A673 (cell line): ENCODE measurements around the gene HOXB1. TPM values are rescaled to one million over a fixed set of nuclear protein-coding genes. Genes with fewer than 3 reads are reported as not detected.

Experiments used
- BruUV-seq: library from RNA; stranded (reverse); fragments of 400-500 nt; replicated peaks from 2 replicates; lab custom pipeline; 2021; lab: Mats Ljungman, UMichigan
- CTCF ChIA-PET: fragments of 300-600 bp; sonication (Branson Sonifier 250); formaldehyde crosslinking; loops from one replicate; lab custom pipeline; 2022; ENCODE audit warnings: antibody characterized with exemption; lab: Charles Lee
- POLR2A ChIA-PET: fragments of 300-600 bp; sonication (Branson Sonifier 250); formaldehyde crosslinking; loops from one replicate; lab custom pipeline; 2022; ENCODE audit warnings: antibody characterized with exemption; ENCODE audit not compliant: low non-redundant PET; lab: Charles Lee
- DNase-seq: peaks from one replicate; pipeline ENCODE4 v3.0.0-alpha.2; 2015; ENCODE audit warnings: low spot score
- H3K27ac ChIP-seq: fragments of 200-600 bp; sonication (generic); 2 replicates; pipeline ENCODE4 v1.5.1; 2016; ENCODE audit warnings: mixed run types, low read depth, mild to moderate bottlenecking, mixed read lengths, antibody characterized with exemption, low read length; ENCODE audit not compliant: poor library complexity, severe bottlenecking
- H3K27me3 ChIP-seq: fragments of 200-600 bp; sonication (generic); replicated peaks from 2 replicates; pipeline ENCODE4 v1.6.1; 2017; ENCODE audit warnings: mixed run types, low read depth, mild to moderate bottlenecking, mixed read lengths, antibody characterized with exemption, low read length; ENCODE audit not compliant: insufficient read depth, poor library complexity
- H3K36me3 ChIP-seq: fragments of 200-600 bp; sonication (generic); 2 replicates; pipeline ENCODE4 v1.6.1; 2016; ENCODE audit warnings: mixed run types, mild to moderate bottlenecking, mixed read lengths, antibody characterized with exemption, low read length; ENCODE audit not compliant: insufficient read depth, poor library complexity, severe bottlenecking
- H3K4me1 ChIP-seq: fragments of 200-600 bp; sonication (generic); 2 replicates; pipeline ENCODE4 v1.6.1; 2017; ENCODE audit warnings: mixed run types, mild to moderate bottlenecking, mixed read lengths, antibody characterized with exemption, low read length; ENCODE audit not compliant: insufficient read depth, poor library complexity, severe bottlenecking
- H3K4me3 ChIP-seq: fragments of 200-600 bp; sonication (generic); 2 replicates; pipeline ENCODE4 v1.5.1; 2016; ENCODE audit warnings: low read depth, mixed run types, mild to moderate bottlenecking, mixed read lengths, low read length; ENCODE audit not compliant: poor library complexity, severe bottlenecking
- H3K9me3 ChIP-seq: fragments of 200-600 bp; sonication (generic); 2 replicates; pipeline ENCODE4 v1.6.1; 2016; ENCODE audit warnings: mixed run types, low read depth, mild to moderate bottlenecking, mixed read lengths, antibody characterized with exemption, low read length; ENCODE audit not compliant: poor library complexity, severe bottlenecking
- EZH2 ChIP-seq: fragments of 200-600 bp; sonication (generic); IDR thresholded peaks from 2 replicates; pipeline ENCODE4 v1.6.1; 2017; ENCODE audit warnings: borderline replicate concordance, low read depth, mild to moderate bottlenecking, mixed read lengths, antibody characterized with exemption, low read length; ENCODE audit not compliant: poor library complexity, severe bottlenecking
- intact Hi-C: fragments of 100-400 bp; cut with micrococcal nuclease; formaldehyde crosslinking; loops from one replicate; pipeline ENCODE4 v1.10.0; 2022; ENCODE audit not compliant: unreplicated experiment
- total RNA-seq: library from RNA; stranded (reverse); gene quantifications from 2 replicates; pipeline ENCODE4 v1.2.3, GENCODE V29; 2021
- TF ChIP-seq, protein P1 (sequence below): fragments of 300-800, 200-600 bp; sonication (generic); conservative IDR thresholded peaks from 2 replicates; pipeline ENCODE4 v1.5.1; 2017; ENCODE audit warnings: low read depth, mild to moderate bottlenecking, antibody characterized with exemption, low read length, moderate library complexity, mixed read lengths

HOXB1 gene
- total RNA-seq, 1 experiment from 2014 or later: not detected

DNA sequence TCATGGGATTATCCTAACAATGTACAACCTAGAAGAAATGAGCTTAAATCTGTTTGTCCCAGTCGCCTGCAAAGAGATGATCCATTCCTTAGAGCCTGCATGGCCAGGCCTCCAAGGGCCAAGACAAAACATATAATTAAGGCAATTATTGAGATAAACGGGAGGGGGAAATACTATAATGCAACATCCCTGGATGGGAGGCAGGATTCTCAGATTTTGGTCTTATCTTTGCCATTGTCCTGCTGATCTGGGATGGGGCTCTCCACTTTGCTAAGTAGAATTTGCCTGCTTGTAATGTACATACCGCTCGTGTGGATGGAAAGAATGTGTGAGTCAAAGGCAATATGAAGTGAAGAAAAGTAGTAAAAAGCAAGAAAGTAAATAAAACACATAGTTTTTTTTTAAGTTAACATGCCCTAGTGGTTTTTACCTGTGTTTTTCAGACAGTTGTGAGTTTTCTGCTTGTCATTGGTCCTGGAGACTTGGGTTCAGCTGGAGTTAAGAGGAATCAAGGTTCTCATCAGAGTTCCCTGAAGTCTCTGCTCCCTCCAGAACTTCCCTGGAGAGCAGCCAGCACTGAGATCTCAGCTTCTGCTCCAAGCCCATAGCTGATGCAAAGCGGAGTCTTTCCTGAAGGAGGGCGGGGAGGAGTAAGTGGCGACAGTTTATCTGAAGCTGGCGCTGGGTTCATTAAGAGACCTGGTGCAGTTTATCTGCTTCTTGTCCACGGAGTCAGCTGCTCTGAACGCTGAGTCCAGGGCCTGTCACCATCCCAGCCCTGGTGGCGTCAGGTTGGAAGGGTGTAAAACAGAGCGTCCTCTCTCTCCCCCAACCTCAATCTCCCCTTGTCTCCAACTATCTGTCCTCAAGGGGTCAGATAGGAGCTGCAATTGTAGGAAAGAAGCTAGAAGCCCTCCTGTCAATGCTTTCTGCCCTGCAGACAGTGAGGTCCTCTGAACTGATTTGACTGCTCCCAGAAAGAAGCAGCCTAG lies 30.1 kb downstream of the HOXB1 start:
- intact Hi-C loops: no loop called here
- CTCF ChIA-PET: interaction anchor here (1.0 kb wide), 1 partner anchor 92 kb away, joined by 3 read pairs; no protein-coding TSS in a partner anchor
- H3K4me1 ChIP-seq: no peaks in the 10 kb centered on the region
- no peak overlapping the region for H3K4me3 ChIP-seq
- no peaks in the 10 kb centered on the region for H3K36me3 ChIP-seq
- no peaks in the 10 kb centered on the region for H3K27me3 ChIP-seq
- no peak overlapping the region for H3K27ac ChIP-seq
- no TSS peak for BruUV-seq
- H3K9me3 ChIP-seq: no peaks in the 10 kb centered on the region
- TF ChIP-seq, protein P1, sequence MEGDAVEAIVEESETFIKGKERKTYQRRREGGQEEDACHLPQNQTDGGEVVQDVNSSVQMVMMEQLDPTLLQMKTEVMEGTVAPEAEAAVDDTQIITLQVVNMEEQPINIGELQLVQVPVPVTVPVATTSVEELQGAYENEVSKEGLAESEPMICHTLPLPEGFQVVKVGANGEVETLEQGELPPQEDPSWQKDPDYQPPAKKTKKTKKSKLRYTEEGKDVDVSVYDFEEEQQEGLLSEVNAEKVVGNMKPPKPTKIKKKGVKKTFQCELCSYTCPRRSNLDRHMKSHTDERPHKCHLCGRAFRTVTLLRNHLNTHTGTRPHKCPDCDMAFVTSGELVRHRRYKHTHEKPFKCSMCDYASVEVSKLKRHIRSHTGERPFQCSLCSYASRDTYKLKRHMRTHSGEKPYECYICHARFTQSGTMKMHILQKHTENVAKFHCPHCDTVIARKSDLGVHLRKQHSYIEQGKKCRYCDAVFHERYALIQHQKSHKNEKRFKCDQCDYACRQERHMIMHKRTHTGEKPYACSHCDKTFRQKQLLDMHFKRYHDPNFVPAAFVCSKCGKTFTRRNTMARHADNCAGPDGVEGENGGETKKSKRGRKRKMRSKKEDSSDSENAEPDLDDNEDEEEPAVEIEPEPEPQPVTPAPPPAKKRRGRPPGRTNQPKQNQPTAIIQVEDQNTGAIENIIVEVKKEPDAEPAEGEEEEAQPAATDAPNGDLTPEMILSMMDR: no peak; the same call in 1 of the 2 replicates
- POLR2A ChIA-PET: no interaction called here
- DNase-seq: no peak

DNA sequence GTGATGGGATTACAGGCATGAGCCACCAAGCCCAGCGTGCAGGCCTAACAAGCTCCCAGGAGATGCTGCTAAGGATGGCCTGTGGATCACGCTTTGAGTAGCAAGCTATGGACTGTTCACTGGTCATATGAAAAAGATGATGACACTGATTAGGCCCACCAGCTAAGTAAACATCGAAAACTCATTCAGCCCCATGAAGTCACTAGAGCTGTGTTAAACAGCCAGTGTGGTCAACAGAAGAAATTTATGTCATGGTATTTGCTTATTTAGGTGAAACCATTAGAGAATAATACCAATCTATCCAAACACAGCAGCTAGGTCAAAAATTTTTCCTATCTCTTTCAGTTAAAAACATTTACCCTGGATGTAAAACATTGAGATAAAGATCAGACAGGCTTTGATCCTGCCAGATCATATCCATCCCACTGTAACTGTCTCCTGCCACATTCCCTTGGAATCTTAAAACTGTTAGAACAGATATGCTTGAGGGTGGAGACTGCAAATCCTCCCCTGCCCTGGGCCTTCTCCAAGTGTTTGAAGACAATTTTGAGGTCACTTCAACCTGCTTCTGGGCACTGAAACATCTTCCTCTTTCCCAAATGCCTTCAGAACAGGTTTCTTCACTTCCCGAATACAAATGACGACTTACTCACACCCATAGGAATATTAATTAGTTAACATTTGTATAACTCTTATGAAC lies 30.9 kb downstream of the HOXB1 start:
- Histone ChIP-seq H3K9me3 (no peaks in the 10 kb centered on the region), H3K4me1 (no peaks in the 10 kb centered on the region), H3K36me3 (no peaks in the 10 kb centered on the region), H3K27ac (no peak overlapping the region), H3K27me3 (no peaks in the 10 kb centered on the region), H3K4me3 (no peak overlapping the region)
- intact Hi-C loops: no loop called here
- BruUV-seq: no TSS peak
- TF ChIP-seq EZH2: no peak
- TF ChIP-seq, protein P1: no peak
- no peak for DNase-seq
- ChIA-PET CTCF (no interaction called here), POLR2A (no interaction called here)

DNA sequence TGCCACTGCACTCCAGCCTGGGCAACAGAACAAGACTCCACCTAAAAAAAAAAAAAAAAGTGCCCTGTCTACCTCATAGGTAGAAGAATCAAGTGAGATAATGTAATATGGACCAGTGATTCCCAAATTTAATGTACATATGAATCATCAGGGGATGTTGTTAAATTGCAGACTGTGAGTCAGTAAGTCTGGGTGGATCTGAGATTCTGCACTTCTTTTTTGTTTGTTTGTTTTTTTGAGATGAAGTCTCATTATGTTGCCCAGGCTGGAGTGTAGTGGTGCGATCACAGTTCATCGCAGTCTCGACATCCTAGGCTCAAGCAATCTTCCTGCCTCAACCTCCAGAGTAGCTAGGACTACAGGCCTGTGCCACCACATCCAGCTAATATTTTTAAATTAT lies 31.6 kb downstream of the HOXB1 start:
- Histone ChIP-seq H3K27ac (no peak overlapping the region), H3K36me3 (no peaks in the 10 kb centered on the region), H3K4me3 (no peak overlapping the region), H3K4me1 (no peaks in the 10 kb centered on the region), H3K27me3 (no peaks in the 10 kb centered on the region), H3K9me3 (no peaks in the 10 kb centered on the region)
- TF ChIP-seq, protein P1: no peak
- TF ChIP-seq EZH2: no peak
- BruUV-seq: no TSS peak
- intact Hi-C loops: no loop called here
- CTCF ChIA-PET: no interaction called here
- DNase-seq: no peak
- POLR2A ChIA-PET: no interaction called here
